Endometrium (tissue), 2 donors: ENCODE data around the gene RASSF6.
"Not testable (repeated sequence)": the region's sequence is repeated elsewhere in the genome, so short reads cannot be mapped to it uniquely, and the experiment has no call there.

Experiments used
- FAIRE-seq: peaks from 2 replicates; lab custom pipeline; 2012; peaks lifted over from hg19 to GRCh38; lab: Jason Lieb, UNC
- donor health status: control.
- donor health status: control.

The RASSF6 gene

DNA sequence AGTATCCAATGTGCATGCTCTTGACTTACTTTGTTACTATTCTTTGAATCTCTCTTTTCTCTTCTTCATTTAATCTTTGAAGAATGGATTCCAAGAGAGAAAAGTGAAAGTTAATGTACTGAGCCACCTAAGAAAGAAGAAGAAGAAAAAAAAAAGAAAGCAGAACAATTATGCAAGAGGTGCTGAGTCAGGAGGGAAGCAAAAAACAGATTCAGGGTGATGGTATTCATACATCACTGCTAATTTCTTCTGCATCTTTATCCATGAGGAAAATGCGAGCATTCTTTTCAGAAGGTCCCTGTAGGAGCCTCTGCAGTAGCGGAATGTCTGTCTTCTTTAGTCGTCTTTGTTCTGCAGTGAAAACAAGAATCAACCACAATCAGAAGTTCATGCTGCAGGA is 43.9 kb downstream of the RASSF6 start:
- no peak for FAIRE-seq

GRCh38 chr4:73575660-73576059 is 44.6 kb downstream of the RASSF6 start:
- no peak for FAIRE-seq

DNA sequence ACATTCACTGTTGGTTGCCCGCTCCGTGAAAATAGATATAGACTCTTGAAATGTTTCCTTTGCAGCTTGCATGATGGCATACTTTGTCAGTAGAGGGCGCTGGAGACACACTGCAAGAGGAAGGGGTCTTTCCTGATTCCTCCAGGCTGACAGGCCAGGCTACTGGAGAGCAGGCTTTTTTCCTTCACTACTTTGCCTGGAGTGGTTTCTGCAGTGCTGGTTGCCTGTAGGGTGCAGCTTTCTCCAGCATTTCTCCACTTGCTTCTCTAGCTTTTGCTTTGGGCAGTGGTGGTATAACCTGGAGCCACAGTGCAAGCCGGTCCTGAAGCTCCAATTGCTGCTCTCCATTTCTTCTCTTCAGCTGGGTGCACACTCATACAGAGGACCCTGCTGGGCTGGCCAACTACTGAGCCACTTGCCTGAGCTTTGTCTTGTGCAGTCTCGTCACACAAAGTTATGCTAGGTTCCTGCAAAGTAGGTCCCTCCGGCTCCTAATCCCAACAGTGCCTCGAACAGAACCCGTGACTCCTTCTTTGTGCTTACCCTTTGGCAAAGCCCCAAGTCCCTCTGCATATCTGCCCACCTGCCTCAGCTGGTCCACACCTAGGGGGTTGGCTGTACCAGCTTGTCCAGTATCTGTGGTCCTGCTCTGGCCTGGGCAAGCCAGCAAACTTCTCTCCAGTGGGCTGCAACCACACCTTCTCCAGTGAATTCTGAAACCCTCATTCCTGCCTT is 46.3 kb downstream of the RASSF6 start:
- no peak for FAIRE-seq

- FAIRE-seq, result not testable (repeated sequence)
Observed at GRCh38 chr4:73550865-73551264, 69.4 kb downstream of the RASSF6 start.

- no peak for FAIRE-seq
Observed at GRCh38 chr4:73544620-73545019, 75.6 kb downstream of the RASSF6 start.

DNA sequence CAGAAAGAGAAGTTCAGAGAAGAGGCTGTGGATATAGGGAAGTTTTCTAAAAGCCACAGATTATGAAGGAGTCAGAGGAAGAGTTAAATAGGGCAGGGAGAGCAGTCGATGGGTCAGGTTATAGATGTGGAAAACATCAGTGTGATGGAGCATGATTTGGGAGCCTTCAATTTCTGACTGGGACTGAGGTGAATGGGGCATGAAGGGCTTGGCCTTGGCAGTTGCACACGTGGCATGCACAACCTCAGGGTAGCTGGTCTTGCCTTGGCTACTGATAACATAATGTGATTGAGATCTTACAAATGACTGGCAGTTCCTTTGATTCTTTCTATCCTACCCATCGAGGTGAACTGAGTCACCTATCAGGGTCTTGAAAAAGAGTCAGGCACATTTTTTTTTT is 79.0 kb downstream of the RASSF6 start:
- FAIRE-seq, result no peak

DNA sequence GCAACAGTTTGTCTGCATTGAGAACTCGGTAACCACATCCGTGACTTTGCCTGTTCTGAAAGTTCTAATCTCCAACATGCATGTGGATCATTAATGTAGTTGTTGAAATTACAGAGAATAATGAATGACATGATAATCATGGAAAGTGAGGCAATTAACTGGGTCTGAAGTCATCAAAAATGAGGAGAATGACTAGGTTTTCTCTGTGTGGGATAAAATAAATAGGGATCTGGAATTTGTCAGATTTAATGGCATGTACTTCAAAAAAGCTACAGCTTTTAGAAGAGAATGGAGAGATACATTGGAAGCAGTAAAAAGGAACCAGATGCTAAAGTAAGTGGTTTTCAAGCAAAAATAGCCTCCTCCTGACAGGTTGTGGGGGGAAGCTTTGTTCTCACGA is 79.4 kb downstream of the RASSF6 start:
- peak; percentile 96 for FAIRE-seq

GRCh38 chr4:73539386-73539785 is 80.8 kb downstream of the RASSF6 start:
- FAIRE-seq, result peak; percentile 80

DNA sequence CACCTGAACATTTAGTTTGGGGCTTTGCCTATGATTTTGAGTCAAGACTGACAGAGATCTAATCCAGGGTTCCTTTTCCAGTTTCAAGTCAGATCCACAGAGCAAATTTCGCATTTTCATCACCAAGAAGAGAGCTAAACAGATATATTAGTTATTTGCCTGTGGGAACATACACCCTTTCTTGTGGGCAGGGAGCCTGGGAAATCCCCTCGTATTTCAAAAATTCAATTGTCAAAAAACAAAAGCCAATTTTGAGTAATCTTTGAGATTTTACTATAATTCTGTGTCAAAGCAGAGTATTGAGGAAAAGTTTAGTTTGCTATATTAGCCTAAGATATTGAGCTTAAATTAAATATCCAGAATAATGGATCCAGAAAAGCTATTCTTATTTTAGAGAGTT is 82.1 kb downstream of the RASSF6 start:
- FAIRE-seq, result no peak

DNA sequence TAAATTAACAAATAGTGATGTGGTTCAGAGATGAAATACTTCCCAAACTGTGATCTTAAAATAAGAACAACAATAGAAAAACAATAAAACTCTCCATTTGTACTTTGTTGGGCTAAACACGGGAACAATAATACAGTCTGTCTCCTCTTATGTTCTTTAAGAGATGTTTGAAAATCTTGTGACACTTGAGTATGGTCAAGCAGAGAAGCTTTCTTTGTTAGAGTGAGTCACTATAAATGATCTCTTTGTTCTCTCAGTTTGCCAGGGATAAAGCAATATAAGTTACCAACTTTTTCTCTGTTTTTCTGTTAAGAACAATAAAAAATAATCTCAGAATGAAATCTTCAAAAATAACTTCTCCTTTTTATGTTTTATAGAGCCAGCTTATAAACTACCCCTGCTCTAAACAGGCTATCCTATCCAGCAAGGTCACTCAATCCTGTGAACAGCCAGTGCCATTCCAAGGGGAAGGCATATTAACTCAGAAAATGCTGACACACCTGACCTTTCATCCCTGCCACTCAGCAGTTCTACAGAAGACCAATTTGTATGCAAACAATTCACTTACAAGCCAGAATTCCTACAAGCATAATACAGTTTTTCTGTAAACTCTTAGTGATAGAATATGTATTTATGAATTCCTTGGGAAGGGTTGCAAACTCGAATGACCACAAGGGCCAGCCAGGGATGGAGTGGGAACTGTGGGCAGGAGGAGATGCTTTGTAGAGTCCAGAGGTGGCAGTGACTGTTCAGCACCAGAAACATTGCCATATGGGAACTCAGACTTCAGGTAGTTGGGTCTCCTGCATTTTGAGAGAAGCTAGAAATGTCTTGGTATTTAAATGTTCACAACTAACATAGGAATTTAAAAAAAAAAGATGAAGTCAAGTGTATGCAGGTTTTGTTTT is 86.5 kb downstream of the RASSF6 start:
- peak; percentile 31 for FAIRE-seq

GRCh38 chr4:73528171-73528570 is 92.1 kb downstream of the RASSF6 start:
- no peak for FAIRE-seq

DNA sequence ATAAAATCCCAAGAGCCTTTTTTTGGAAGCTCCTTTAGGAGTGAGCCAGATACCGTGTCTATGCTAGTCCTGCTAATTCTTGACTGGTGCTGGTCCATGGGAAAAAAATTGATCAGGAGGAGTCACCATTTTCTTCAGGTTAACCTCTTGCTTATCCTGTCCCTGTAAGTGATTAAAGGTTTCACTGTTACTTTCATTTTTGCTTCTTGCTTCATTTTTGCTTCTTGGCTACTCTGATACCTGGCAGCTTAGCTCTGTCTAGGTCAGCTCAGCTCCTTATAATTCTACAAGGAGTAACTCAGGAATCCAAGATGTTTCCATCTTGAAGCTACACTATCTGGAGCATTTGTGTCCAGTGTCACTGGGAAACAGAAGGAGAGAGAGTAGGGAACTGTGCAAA is 93.0 kb downstream of the RASSF6 start:
- FAIRE-seq, result no peak

GRCh38 chr4:73525611-73526010 is 94.6 kb downstream of the RASSF6 start:
- FAIRE-seq, result no peak

DNA sequence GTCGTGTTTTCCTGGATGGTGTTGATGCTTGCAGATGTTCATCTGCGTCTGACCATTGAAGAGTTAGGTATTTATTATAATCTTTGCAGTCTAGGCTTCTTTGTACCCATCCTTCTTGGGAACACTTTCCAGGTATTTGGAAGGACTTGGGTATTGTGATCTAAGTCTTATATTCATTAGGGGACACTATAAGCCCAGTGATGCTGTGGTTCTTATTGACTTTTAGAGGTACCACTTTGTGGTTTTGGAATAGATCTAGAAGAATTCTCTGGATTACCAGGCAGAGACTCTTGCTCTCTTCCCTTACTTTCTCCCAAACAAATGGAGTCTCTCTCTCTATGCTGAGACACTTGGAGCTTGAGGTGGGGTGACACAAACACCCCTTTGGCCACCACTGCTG is 97.1 kb downstream of the RASSF6 start:
- FAIRE-seq, result no peak
